HepG2 (cell line): ENCODE results near the gene ANO6. TPM values are rescaled to one million over a fixed set of nuclear protein-coding genes. Genes with fewer than 3 reads are reported as not detected.
A peak's percentile ranks its signal among the peaks of the same experiment; 100 is the strongest.

Source experiments
- FOXA1 ChIP-seq, 2 experiments: fragments of 450-650 bp in 1 of 2; sonication (generic) in 1 of 2; formaldehyde crosslinking in 1 of 2; IDR thresholded peaks; 2 replicates each; pipeline versions ENCODE4 v1.4.0 to v1.6.1; 2016 to 2020; ENCODE audit warnings: missing genetic modification reagents in 1 of 2
- NFIB ChIP-seq: sonication (generic); formaldehyde crosslinking; IDR thresholded peaks from 2 replicates; pipeline ENCODE4 v1.9.0; 2021; ENCODE audit warnings: missing genetic modification reagents, mild to moderate bottlenecking, borderline replicate concordance
- NR2F2 ChIP-seq: IDR thresholded peaks from 2 replicates; pipeline ENCODE4 v1.6.1; 2012; ENCODE audit warnings: low read depth, inconsistent platforms, borderline replicate concordance
- PAX8 ChIP-seq: sonication (generic); formaldehyde crosslinking; IDR thresholded peaks from 2 replicates; pipeline ENCODE4 v1.8.0; 2022; ENCODE audit warnings: mild to moderate bottlenecking, missing genetic modification reagents, borderline replicate concordance
- POGZ ChIP-seq: sonication (generic); formaldehyde crosslinking; IDR thresholded peaks from 2 replicates; pipeline ENCODE4 v1.4.0; 2020; ENCODE audit warnings: mild to moderate bottlenecking, missing genetic modification reagents
- SMYD3 ChIP-seq: sonication (generic); formaldehyde crosslinking; IDR thresholded peaks from 2 replicates; pipeline ENCODE4 v1.8.1; 2023; ENCODE audit warnings: mild to moderate bottlenecking, missing genetic modification reagents
- TBP ChIP-seq: sonication (generic); formaldehyde crosslinking; IDR thresholded peaks from 2 replicates; pipeline ENCODE4 v1.5.0; 2020; ENCODE audit warnings: missing genetic modification reagents
- ZNF142 ChIP-seq: sonication (generic); formaldehyde crosslinking; IDR thresholded peaks from 2 replicates; pipeline ENCODE4 v1.4.0; 2020; ENCODE audit warnings: missing genetic modification reagents
- ZNF3 ChIP-seq: IDR thresholded peaks from 2 replicates; pipeline ENCODE4 v1.7.0; 2017; ENCODE audit warnings: inconsistent platforms
- ZNF557 ChIP-seq: sonication (generic); formaldehyde crosslinking; IDR thresholded peaks from 2 replicates; pipeline ENCODE4 v1.4.0; 2020; ENCODE audit warnings: missing genetic modification reagents
- ZNF609 ChIP-seq: sonication (generic); formaldehyde crosslinking; IDR thresholded peaks from 2 replicates; pipeline ENCODE4 v1.4.0; 2020; ENCODE audit warnings: mild to moderate bottlenecking, missing genetic modification reagents, borderline replicate concordance
- ZNF652 ChIP-seq: IDR thresholded peaks from 2 replicates; pipeline ENCODE4 v1.6.1; 2016; ENCODE audit warnings: low read depth, borderline replicate concordance
- polyA plus RNA-seq, 8 experiments: library from polyadenylated mRNA; depleted of rRNA in 3 of 8; stranded (reverse) in 7 of 8; unstranded in 1 of 8; fragments of >200 nt; fragmentation: Illumina TruSeq in 4 of 8; extraction: Trizol in 4 of 8; gene quantifications; 2 replicates each; pipeline versions ENCODE4 v1.2.1 to v1.2.3, GENCODE V29; 2011 to 2016; ENCODE audit warnings: low read depth in 4 of 8, missing spikeins in 1 of 8, mixed read lengths in 1 of 8; ENCODE audit not compliant: insufficient read depth in 1 of 8
- total RNA-seq, 5 experiments: library from RNA; depleted of rRNA; stranded (reverse); fragments of >200 nt; fragmentation: Illumina TruSeq; extraction: Trizol; gene quantifications; 2 replicates each; pipeline ENCODE4 v1.2.3, GENCODE V29; 2016; ENCODE audit warnings: low read depth in 1 of 5
- TF ChIP-seq, protein P1 (sequence below): sonication (generic); formaldehyde crosslinking; IDR thresholded peaks from 2 replicates; pipeline ENCODE4 v1.5.1; 2020; ENCODE audit warnings: mild to moderate bottlenecking, moderate library complexity, missing genetic modification reagents

Gene ANO6
- total and polyA plus RNA-seq, 2 of the 13 experiments (the other 11 are each of a cell fraction or from before 2014, with no cell fraction given) = 37.8 to 57.1 TPM

DNA sequence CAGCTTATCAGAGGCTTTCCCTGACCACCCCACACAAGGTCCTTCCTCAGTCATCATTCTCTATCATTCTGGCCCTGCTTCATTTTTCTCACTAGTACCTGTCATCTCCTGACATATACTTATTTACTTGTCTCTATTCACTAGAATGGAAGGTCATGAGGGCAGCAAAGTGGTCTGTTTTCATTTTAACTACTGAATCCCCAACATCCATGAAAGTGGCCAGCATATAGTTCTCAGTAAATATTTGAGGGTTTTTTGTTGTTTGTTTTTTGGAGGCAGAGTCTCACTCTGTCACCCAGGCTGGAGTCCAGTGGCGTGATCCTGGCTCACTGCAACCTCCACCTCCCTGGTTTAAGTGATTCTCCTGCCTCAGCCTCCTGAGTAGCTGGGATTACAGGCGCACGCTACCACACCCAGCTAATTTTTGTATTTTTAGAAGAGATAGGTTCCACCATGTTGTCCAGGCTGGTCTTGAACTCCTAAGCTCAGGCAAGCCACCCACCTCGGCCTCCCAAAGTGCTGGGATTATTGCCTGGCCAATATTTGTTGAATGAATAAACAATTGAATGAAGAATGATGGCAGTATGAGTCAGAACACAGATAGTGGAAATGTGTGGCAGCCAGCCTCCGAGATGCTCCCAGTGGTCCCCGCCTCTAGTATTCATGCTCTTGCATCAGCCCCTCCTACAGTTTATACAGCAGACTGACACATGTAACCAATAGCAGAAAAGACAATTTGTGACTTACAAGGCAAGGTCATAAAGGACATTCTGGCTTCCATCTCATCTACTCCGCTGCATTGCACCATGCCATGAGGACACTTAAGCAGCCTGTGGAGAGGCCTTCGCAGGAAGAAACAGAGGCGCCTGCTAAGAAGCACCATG, 7.0 kb upstream of the ANO6 start (continued):
- TF ChIP-seq ZNF142 = no peak
- TF ChIP-seq ZNF3 = peak; percentile 89; the same call in 1 of the 2 replicates
- TF ChIP-seq TBP (CRISPR knock-in tag) = no peak
- TF ChIP-seq ZNF652 (CRISPR knock-in tag) = peak; percentile 76; the same call in 1 of the 2 replicates
- no peak for TF ChIP-seq ZNF557
- no peak for TF ChIP-seq FOXA1 (IDR thresholded peaks at IDR 0.05)
- TF ChIP-seq FOXA1 (CRISPR knock-in tag; IDR thresholded peaks at IDR 0.05) = 0 out of 2 replicates have a peak, but pooled peaks have one; percentile 7
- TF ChIP-seq NR2F2 = peak; percentile 44; the same call in 1 of the 2 replicates
- TF ChIP-seq NFIB (CRISPR knock-in tag) = no peak
- TF ChIP-seq ZNF609 (CRISPR knock-in tag) = peak; percentile 47; the same call in 1 of the 2 replicates
- no peak for TF ChIP-seq SMYD3 (CRISPR knock-in tag)
- no peak for TF ChIP-seq PAX8 (CRISPR knock-in tag)
- TF ChIP-seq POGZ (CRISPR knock-in tag) = peak; percentile 25; the same call in 1 of the 2 replicates
- TF ChIP-seq, protein P1, sequence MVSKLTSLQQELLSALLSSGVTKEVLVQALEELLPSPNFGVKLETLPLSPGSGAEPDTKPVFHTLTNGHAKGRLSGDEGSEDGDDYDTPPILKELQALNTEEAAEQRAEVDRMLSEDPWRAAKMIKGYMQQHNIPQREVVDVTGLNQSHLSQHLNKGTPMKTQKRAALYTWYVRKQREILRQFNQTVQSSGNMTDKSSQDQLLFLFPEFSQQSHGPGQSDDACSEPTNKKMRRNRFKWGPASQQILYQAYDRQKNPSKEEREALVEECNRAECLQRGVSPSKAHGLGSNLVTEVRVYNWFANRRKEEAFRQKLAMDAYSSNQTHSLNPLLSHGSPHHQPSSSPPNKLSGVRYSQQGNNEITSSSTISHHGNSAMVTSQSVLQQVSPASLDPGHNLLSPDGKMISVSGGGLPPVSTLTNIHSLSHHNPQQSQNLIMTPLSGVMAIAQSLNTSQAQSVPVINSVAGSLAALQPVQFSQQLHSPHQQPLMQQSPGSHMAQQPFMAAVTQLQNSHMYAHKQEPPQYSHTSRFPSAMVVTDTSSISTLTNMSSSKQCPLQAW (CRISPR knock-in tag) = no peak
